K562 (cell line): Measurements from ENCODE around the gene TMEM151A. TPM values are rescaled to one million over a fixed set of nuclear protein-coding genes. Genes with fewer than 3 reads are reported as not detected.
A peak's percentile ranks its signal among the peaks of the same experiment; 100 is the strongest.

ENCODE experiments used
- ARID3A ChIP-seq: IDR thresholded peaks from 2 replicates; pipeline ENCODE4 v1.6.1; 2012; ENCODE audit warnings: low read depth, low read length, improper control_type of control experiment, borderline replicate concordance
- CHD1 ChIP-seq: fragments of 200-600 bp; sonication (generic); IDR thresholded peaks from one replicate; pipeline ENCODE4 v1.6.1; 2012; ENCODE audit warnings: mild to moderate bottlenecking, moderate library complexity, low read length, inconsistent platforms
- DACH1 ChIP-seq: fragments of 450-650 bp; IDR thresholded peaks from 2 replicates; pipeline ENCODE4 v1.6.1; 2018; ENCODE audit not compliant: partially characterized antibody
- E2F6 ChIP-seq, 2 experiments: IDR thresholded peaks; 2 replicates each; pipeline ENCODE4 v1.6.1; 2011; ENCODE audit warnings: borderline replicate concordance in 1 of 2, control low read depth in 1 of 2, low read depth in 1 of 2, low read length in 1 of 2, mild to moderate bottlenecking in 1 of 2, mixed read lengths in 1 of 2, moderate library complexity in 1 of 2; ENCODE audit not compliant: insufficient read depth in 1 of 2, insufficient read length in 1 of 2, poor library complexity in 1 of 2, severe bottlenecking in 1 of 2; ENCODE audit errors: extremely low read depth in 1 of 2
- ELF2 ChIP-seq: fragments of 250-450 bp; sonication (Bioruptor Pico); IDR thresholded peaks from 2 replicates; pipeline ENCODE4 v1.5.0; 2021; ENCODE audit warnings: mild to moderate bottlenecking
- GTF2B ChIP-seq: IDR thresholded peaks from 2 replicates; pipeline ENCODE4 v1.6.1; 2011; ENCODE audit not compliant: insufficient read length; ENCODE audit errors: extremely low read depth
- MIER1 ChIP-seq: fragments of 450-650 bp; IDR thresholded peaks from 2 replicates; pipeline ENCODE4 v1.6.1; 2016; ENCODE audit warnings: antibody characterized with exemption, mild to moderate bottlenecking, low read depth
- NFE2L1 ChIP-seq: fragments of 450-650 bp; IDR thresholded peaks from 2 replicates; pipeline ENCODE4 v1.6.1; 2016; ENCODE audit warnings: missing genetic modification characterization, low read depth, mild to moderate bottlenecking, missing compliant biosample characterization, moderate library complexity, borderline replicate concordance
- POLR2H ChIP-seq: IDR thresholded peaks from 2 replicates; pipeline ENCODE4 v1.6.1; 2016; ENCODE audit warnings: missing genetic modification characterization, low read depth, mild to moderate bottlenecking, control low read depth, missing compliant biosample characterization, moderate library complexity
- ZFP30 ChIP-seq: fragments of 250-450 bp; sonication (Bioruptor Pico); IDR thresholded peaks from 2 replicates; pipeline ENCODE4 v1.8.0; 2022; ENCODE audit warnings: moderate library complexity, mild to moderate bottlenecking, inconsistent platforms, borderline replicate concordance
- ZNF324 ChIP-seq: fragments of 250-450 bp; sonication (Bioruptor Pico); IDR thresholded peaks from 2 replicates; pipeline ENCODE4 v1.4.0; 2020; ENCODE audit warnings: mild to moderate bottlenecking
- ZNF511 ChIP-seq: sonication (generic); formaldehyde crosslinking; IDR thresholded peaks from 2 replicates; pipeline ENCODE4 v1.8.0; 2022; ENCODE audit warnings: mild to moderate bottlenecking, missing genetic modification reagents
- ZNF589 ChIP-seq: fragments of 200-800 bp; sonication (Bioruptor generic); IDR thresholded peaks from 2 replicates; pipeline ENCODE4 v1.6.1; 2016; ENCODE audit warnings: low read depth, missing genetic modification characterization, missing compliant biosample characterization
- polyA plus RNA-seq, 8 experiments: library from polyadenylated mRNA; depleted of rRNA in 4 of 8; stranded (reverse) in 5 of 8; unstranded in 3 of 8; fragments of >200 nt; fragmentation: Nextera tagmentation in 2 of 8; fragmentation: Illumina TruSeq in 1 of 8; extraction: Ambion mirVana in 2 of 8; extraction: Trizol in 1 of 8; gene quantifications; 2 replicates each; pipeline versions ENCODE4 v1.2.1 to v1.2.3, GENCODE V29; 2011 to 2014; ENCODE audit warnings: inconsistent platforms in 1 of 8, missing spikeins in 1 of 8
- total RNA-seq, 7 experiments: library from RNA; depleted of rRNA in 6 of 7; stranded (reverse); fragments of >200 nt in 6 of 7; fragmentation: Illumina TruSeq in 2 of 7; extraction: Trizol in 2 of 7; gene quantifications; 2 replicates each; pipeline versions ENCODE4 v1.2.1 to v1.2.3, GENCODE V29; 2011 to 2021; ENCODE audit warnings: low replicate concordance in 1 of 7
- TF ChIP-seq, protein P1 (sequence below): sonication (generic); formaldehyde crosslinking; IDR thresholded peaks from 2 replicates; pipeline ENCODE4 v1.9.0; 2022; ENCODE audit warnings: mild to moderate bottlenecking, missing genetic modification reagents
- TF ChIP-seq, protein P2 (sequence below): fragments of 450-650 bp; IDR thresholded peaks from 2 replicates; pipeline ENCODE4 v1.7.0; 2016; ENCODE audit warnings: borderline replicate concordance
- TF ChIP-seq, protein P3 (sequence below): fragments of 450-650 bp; formaldehyde crosslinking; IDR thresholded peaks from 2 replicates; pipeline ENCODE4 v1.4.0; 2020; ENCODE audit warnings: mild to moderate bottlenecking, moderate library complexity

Gene TMEM151A
- total and polyA plus RNA-seq, 9 of the 15 experiments (the other 6 are each of a cell fraction or from before 2014, with no cell fraction given), result not detected

GRCh38 chr11:66311965-66312548 lies 20.4 kb downstream of the TMEM151A start (continued):
- TF ChIP-seq DACH1 (no peak), ZNF511 (0 out of 2 replicates have a peak, but pooled peaks have one; percentile 58), ZNF589 (CRISPR knock-in tag) (no peak), ELF2 (CRISPR knock-in tag) (no peak), ARID3A (no peak), ZNF324 (no peak), GTF2B (no peak), E2F6 (IDR thresholded peaks at IDR 0.05; ENCODE audit: borderline replicate concordance in 1 of 2, extremely low read depth in 1 of 2, insufficient read depth in 1 of 2, insufficient read length in 1 of 2, low read depth in 1 of 2, low read length in 1 of 2, poor library complexity in 1 of 2, severe bottlenecking in 1 of 2) (peak; percentile 30 to 61), NFE2L1 (tag) (no peak), MIER1 (peak; percentile 37; the same call in 1 of the 2 replicates), ZFP30 (CRISPR knock-in tag) (no peak), POLR2H (tag) (no peak), CHD1 (no peak)
- TF ChIP-seq, protein P1, sequence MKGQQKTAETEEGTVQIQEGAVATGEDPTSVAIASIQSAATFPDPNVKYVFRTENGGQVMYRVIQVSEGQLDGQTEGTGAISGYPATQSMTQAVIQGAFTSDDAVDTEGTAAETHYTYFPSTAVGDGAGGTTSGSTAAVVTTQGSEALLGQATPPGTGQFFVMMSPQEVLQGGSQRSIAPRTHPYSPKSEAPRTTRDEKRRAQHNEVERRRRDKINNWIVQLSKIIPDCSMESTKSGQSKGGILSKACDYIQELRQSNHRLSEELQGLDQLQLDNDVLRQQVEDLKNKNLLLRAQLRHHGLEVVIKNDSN (CRISPR knock-in tag), result no peak
- TF ChIP-seq, protein P2, sequence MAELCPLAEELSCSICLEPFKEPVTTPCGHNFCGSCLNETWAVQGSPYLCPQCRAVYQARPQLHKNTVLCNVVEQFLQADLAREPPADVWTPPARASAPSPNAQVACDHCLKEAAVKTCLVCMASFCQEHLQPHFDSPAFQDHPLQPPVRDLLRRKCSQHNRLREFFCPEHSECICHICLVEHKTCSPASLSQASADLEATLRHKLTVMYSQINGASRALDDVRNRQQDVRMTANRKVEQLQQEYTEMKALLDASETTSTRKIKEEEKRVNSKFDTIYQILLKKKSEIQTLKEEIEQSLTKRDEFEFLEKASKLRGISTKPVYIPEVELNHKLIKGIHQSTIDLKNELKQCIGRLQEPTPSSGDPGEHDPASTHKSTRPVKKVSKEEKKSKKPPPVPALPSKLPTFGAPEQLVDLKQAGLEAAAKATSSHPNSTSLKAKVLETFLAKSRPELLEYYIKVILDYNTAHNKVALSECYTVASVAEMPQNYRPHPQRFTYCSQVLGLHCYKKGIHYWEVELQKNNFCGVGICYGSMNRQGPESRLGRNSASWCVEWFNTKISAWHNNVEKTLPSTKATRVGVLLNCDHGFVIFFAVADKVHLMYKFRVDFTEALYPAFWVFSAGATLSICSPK, result no peak
- TF ChIP-seq, protein P3, sequence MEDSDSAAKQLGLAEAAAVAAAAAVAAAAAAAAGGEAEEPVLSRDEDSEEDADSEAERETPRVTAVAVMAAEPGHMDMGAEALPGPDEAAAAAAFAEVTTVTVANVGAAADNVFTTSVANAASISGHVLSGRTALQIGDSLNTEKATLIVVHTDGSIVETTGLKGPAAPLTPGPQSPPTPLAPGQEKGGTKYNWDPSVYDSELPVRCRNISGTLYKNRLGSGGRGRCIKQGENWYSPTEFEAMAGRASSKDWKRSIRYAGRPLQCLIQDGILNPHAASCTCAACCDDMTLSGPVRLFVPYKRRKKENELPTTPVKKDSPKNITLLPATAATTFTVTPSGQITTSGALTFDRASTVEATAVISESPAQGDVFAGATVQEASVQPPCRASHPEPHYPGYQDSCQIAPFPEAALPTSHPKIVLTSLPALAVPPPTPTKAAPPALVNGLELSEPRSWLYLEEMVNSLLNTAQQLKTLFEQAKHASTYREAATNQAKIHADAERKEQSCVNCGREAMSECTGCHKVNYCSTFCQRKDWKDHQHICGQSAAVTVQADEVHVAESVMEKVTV (CRISPR knock-in tag), result peak; percentile 96
